IMR-90 (cell line): ENCODE results near the gene GATA3. TPM values are rescaled to one million over a fixed set of nuclear protein-coding genes. Genes with fewer than 3 reads are reported as not detected.

Source experiments
- ATAC-seq: fragments of 200-7000 bp; cut with Tn5 transposase; 2 replicates; pipeline ENCODE4 v1.9.1; 2020; ENCODE audit warnings: low read depth, mild to moderate bottlenecking, moderate library complexity
- BruUV-seq: library from RNA; stranded (reverse); fragments of 400-500 nt; replicated peaks from 2 replicates; lab custom pipeline; 2021; lab: Mats Ljungman, UMichigan
- CTCF ChIA-PET: fragments of 300-600 bp; formaldehyde crosslinking; extraction: SDS; loops from one replicate; lab custom pipeline; 2021; ENCODE audit warnings: antibody characterized with exemption; lab: Yijun Ruan, JAX
- POLR2A ChIA-PET: fragments of 300-600 bp; sonication (Branson Sonifier 250); formaldehyde crosslinking; loops from one replicate; lab custom pipeline; 2022; ENCODE audit warnings: antibody characterized with exemption; ENCODE audit not compliant: unreplicated experiment; lab: Charles Lee
- DNase-seq: peaks from one replicate; pipeline ENCODE4 v3.0.0; 2013
- H2AFZ ChIP-seq: replicated peaks from 2 replicates; pipeline ENCODE3; 2013; ENCODE audit warnings: low read length, mild to moderate bottlenecking; ENCODE audit not compliant: poor library complexity
- H2AK5ac ChIP-seq: 2 replicates; pipeline ENCODE4 v1.6.1; 2013; ENCODE audit warnings: low read depth, low read length, inconsistent platforms
- H2AK9ac ChIP-seq: replicated peaks from 2 replicates; pipeline ENCODE3; 2013; ENCODE audit warnings: mild to moderate bottlenecking, low read depth, low read length, moderate library complexity; ENCODE audit not compliant: poor library complexity
- H2BK120ac ChIP-seq: 2 replicates; pipeline ENCODE4 v1.6.1; 2013; ENCODE audit warnings: low read depth, low read length, inconsistent platforms
- H2BK15ac ChIP-seq: 3 replicates; pipeline ENCODE4 v1.6.1; 2013; ENCODE audit warnings: low read depth, low read length, inconsistent platforms
- H2BK20ac ChIP-seq: 2 replicates; pipeline ENCODE4 v1.6.1; 2013; ENCODE audit warnings: low read depth, mild to moderate bottlenecking, inconsistent platforms, low read length, moderate library complexity
- H2BK5ac ChIP-seq: 2 replicates; pipeline ENCODE4 v1.6.1; 2013; ENCODE audit warnings: mild to moderate bottlenecking, low read depth, low read length, inconsistent platforms; ENCODE audit not compliant: poor library complexity, severe bottlenecking
- H3K14ac ChIP-seq: replicated peaks from 2 replicates; pipeline ENCODE4 v1.6.1; 2013; ENCODE audit warnings: low read depth, low read length, inconsistent platforms
- H3K18ac ChIP-seq: 2 replicates; pipeline ENCODE4 v1.6.1; 2013; ENCODE audit warnings: low read depth, low read length, control low read depth
- H3K23ac ChIP-seq: 2 replicates; pipeline ENCODE4 v1.6.1; 2013; ENCODE audit warnings: low read depth, low read length, inconsistent platforms
- H3K27ac ChIP-seq: 2 replicates; pipeline ENCODE4 v1.5.1; 2013; ENCODE audit warnings: mild to moderate bottlenecking, control low read depth, low read length; ENCODE audit not compliant: insufficient read depth
- H3K27me3 ChIP-seq: 2 replicates; pipeline ENCODE4 v1.6.1; 2013; ENCODE audit warnings: low read length; ENCODE audit not compliant: control insufficient read depth, insufficient read depth
- H3K36me3 ChIP-seq: 2 replicates; pipeline ENCODE4 v1.6.1; 2013; ENCODE audit warnings: low read length, mixed read lengths; ENCODE audit not compliant: control insufficient read depth, insufficient read depth
- H3K4ac ChIP-seq: 2 replicates; pipeline ENCODE4 v1.6.1; 2013; ENCODE audit warnings: low read depth, low read length, inconsistent platforms
- H3K4me1 ChIP-seq: 2 replicates; pipeline ENCODE4 v1.6.1; 2013; ENCODE audit warnings: low read length, mixed read lengths; ENCODE audit not compliant: control insufficient read depth, insufficient read depth
- H3K4me2 ChIP-seq: 2 replicates; pipeline ENCODE4 v1.6.1; 2013; ENCODE audit warnings: low read depth, mild to moderate bottlenecking, control low read depth, low read length, moderate library complexity
- H3K4me3 ChIP-seq: 2 replicates; pipeline ENCODE4 v1.5.1; 2013; ENCODE audit warnings: low read depth, mild to moderate bottlenecking, control low read depth, low read length, moderate library complexity; ENCODE audit not compliant: insufficient read depth
- H3K56ac ChIP-seq: 2 replicates; pipeline ENCODE4 v1.6.1; 2013; ENCODE audit warnings: low read length, inconsistent platforms; ENCODE audit not compliant: insufficient read depth; ENCODE audit errors: extremely low read depth
- H3K79me1 ChIP-seq, 2 experiments: 2 replicates each; pipeline ENCODE4 v1.6.1; 2013; ENCODE audit warnings: low read length in 2 of 2, inconsistent platforms in 1 of 2, low read depth in 1 of 2
- H3K9ac ChIP-seq: 2 replicates; pipeline ENCODE4 v1.6.1; 2013; ENCODE audit warnings: low read depth, low read length, control low read depth
- H3K9me1 ChIP-seq: 2 replicates; pipeline ENCODE4 v1.6.1; 2013; ENCODE audit warnings: low read length, inconsistent platforms; ENCODE audit not compliant: insufficient read depth
- H3K9me3 ChIP-seq: 2 replicates; pipeline ENCODE4 v1.6.1; 2013; ENCODE audit warnings: low read length; ENCODE audit not compliant: control insufficient read depth, insufficient read depth
- H4K20me1 ChIP-seq: 2 replicates; pipeline ENCODE4 v1.6.1; 2013; ENCODE audit warnings: low read length, inconsistent platforms; ENCODE audit not compliant: insufficient read depth
- H4K5ac ChIP-seq: 2 replicates; pipeline ENCODE4 v1.6.1; 2013; ENCODE audit warnings: mild to moderate bottlenecking, low read depth, low read length, control low read depth
- H4K8ac ChIP-seq, 2 experiments: 2 replicates each; pipeline ENCODE4 v1.6.1; 2013; ENCODE audit warnings: low read depth in 2 of 2, low read length in 2 of 2, control low read depth in 1 of 2, inconsistent platforms in 1 of 2
- H4K91ac ChIP-seq: 2 replicates; pipeline ENCODE4 v1.6.1; 2013; ENCODE audit warnings: low read depth, low read length, inconsistent platforms; ENCODE audit not compliant: insufficient read depth
- BHLHE40 ChIP-seq: fragments of 150-350 bp; IDR thresholded peaks from 2 replicates; pipeline ENCODE4 v1.6.1; 2016; ENCODE audit warnings: mild to moderate bottlenecking, low read depth, low read length
- CEBPB ChIP-seq: IDR thresholded peaks from 2 replicates; pipeline ENCODE4 v1.6.1; 2012; ENCODE audit warnings: low read depth, low read length, improper control_type of control experiment
- CHD1 ChIP-seq: IDR thresholded peaks from 2 replicates; pipeline ENCODE4 v1.6.1; 2012; ENCODE audit warnings: low read depth, low read length, improper control_type of control experiment
- ELK1 ChIP-seq: fragments of 150-350 bp; IDR thresholded peaks from 2 replicates; pipeline ENCODE4 v1.6.1; 2016; ENCODE audit warnings: low read depth, mild to moderate bottlenecking, low read length, moderate library complexity, borderline replicate concordance
- FOS ChIP-seq: fragments of 150-350 bp; IDR thresholded peaks from 2 replicates; pipeline ENCODE4 v1.6.1; 2016; ENCODE audit warnings: low read depth, low read length
- MAFK ChIP-seq: IDR thresholded peaks from 2 replicates; pipeline ENCODE4 v1.6.1; 2012; ENCODE audit warnings: low read depth, low read length, improper control_type of control experiment
- MAZ ChIP-seq: IDR thresholded peaks from 2 replicates; pipeline ENCODE4 v1.6.1; 2012; ENCODE audit warnings: low read depth, mild to moderate bottlenecking, low read length, improper control_type of control experiment, moderate library complexity, borderline replicate concordance
- POLR2A ChIP-seq: IDR thresholded peaks from 2 replicates; pipeline ENCODE4 v1.6.1; 2012; ENCODE audit warnings: mild to moderate bottlenecking, low read depth, low read length
- RAD21 ChIP-seq: IDR thresholded peaks from 2 replicates; pipeline ENCODE4 v1.6.1; 2012; ENCODE audit warnings: low read length, improper control_type of control experiment
- RCOR1 ChIP-seq: IDR thresholded peaks from 2 replicates; pipeline ENCODE4 v1.6.1; 2012; ENCODE audit warnings: mild to moderate bottlenecking, low read length, improper control_type of control experiment; ENCODE audit not compliant: insufficient replicate concordance
- RFX5 ChIP-seq: IDR thresholded peaks from 2 replicates; pipeline ENCODE4 v1.8.0; 2012; ENCODE audit warnings: low read depth, mild to moderate bottlenecking, low read length, moderate library complexity
- SMC3 ChIP-seq: fragments of 150-350 bp; IDR thresholded peaks from 2 replicates; pipeline ENCODE4 v1.6.1; 2016; ENCODE audit warnings: low read depth, mild to moderate bottlenecking, antibody characterized with exemption, low read length, moderate library complexity
- WGBS, 2 experiments: methylation state at CpG; one replicate each; pipeline versions ENCODE4 v1.1.5 to v1.1.7; 2013; ENCODE audit warnings: missing lambda C conversion rate in 2 of 2; ENCODE audit not compliant: insufficient read length in 1 of 2; ENCODE audit errors: extremely low coverage in 2 of 2; 5-methylcytosine and 5-hydroxymethylcytosine counted together
- dilution Hi-C: fragments of 300-500 bp; cut with HindIII; formaldehyde crosslinking; loops from one replicate; pipeline ENCODE4 v1.14.3; 2018; ENCODE audit warnings: low sequenced_read_pairs; ENCODE audit not compliant: unreplicated experiment
- in situ Hi-C: fragments of 300-500 bp; cut with MboI; formaldehyde crosslinking; loops from 3 replicates; pipeline ENCODE4 v1.14.3; 2019; ENCODE audit warnings: low sequenced_read_pairs, inconsistent platforms, mixed read lengths
- intact Hi-C: fragments of 100-400 bp; cut with micrococcal nuclease; formaldehyde crosslinking; loops from 2 replicates; pipeline ENCODE4 v1.10.0; 2022
- polyA plus RNA-seq, 3 experiments: library from polyadenylated mRNA; depleted of rRNA; stranded (reverse); fragments of >200 nt; gene quantifications; 2 replicates each; pipeline ENCODE4 v1.2.3, GENCODE V29; 2012; ENCODE audit warnings: low replicate concordance in 1 of 3
- total RNA-seq: library from RNA; depleted of rRNA; stranded (reverse); fragments of >200 nt; gene quantifications from 2 replicates; pipeline ENCODE4 v1.2.3, GENCODE V29; 2012
- TF ChIP-seq, protein P1 (sequence below): conservative IDR thresholded peaks from 2 replicates; pipeline ENCODE4 v1.5.1; 2012; ENCODE audit warnings: mild to moderate bottlenecking, low read depth, low read length, improper control_type of control experiment
- TF ChIP-seq, protein P2 (sequence below): fragments of 150-350 bp; IDR thresholded peaks from 2 replicates; pipeline ENCODE4 v1.6.1; 2017; ENCODE audit warnings: mild to moderate bottlenecking, antibody characterized with exemption, low read length, low read depth

Gene GATA3
- total and polyA plus RNA-seq, 2 of the 4 experiments (the other 2 are of a cell fraction): 0.21 TPM; not detected in 1

DNA sequence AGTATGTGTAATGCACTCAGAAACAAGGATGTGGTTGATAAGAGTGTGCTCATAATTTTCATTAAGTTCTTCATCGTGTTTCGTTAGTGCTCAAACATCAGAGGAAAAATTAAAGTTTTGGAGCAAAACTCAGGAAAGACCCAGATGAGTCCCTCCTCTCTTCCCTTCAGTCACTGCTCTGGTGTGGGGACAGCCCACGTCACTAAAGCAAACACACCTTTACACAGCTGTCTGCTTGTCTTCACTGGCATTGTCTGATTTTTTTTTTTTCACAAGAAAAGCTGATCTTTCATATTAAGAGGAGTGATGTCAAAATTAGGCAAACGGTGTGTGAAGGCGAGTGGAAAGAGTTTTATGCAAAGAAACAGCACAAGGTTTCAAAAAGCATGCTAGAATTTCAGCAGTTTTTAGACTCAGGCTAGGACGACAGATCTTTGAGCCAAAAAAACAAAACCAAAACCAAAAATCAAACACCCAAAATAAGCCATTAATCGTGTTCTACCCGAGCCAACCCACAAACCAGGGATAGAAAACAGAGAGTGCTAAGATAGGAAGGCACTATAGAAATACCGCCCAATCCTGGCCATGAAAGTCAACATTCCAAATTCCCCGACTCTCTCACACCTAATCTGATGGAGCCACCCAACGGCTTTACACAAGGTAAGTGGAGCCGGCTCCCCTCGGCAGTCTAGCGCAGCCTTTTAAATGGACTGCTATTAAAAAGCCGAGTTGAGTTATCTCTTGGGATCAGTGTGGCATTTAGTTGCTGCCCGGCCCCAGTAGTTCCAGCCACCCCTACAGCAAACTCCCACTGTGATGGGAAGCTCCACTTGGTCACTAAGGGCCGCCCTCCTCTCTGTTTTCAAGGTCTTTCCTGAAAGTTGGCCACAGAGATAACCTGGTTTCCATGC is 27.9 kb upstream of the GATA3 start:
- WGBS, 2 experiments: 90% methylated on average over 2 of the region's 17 CpGs; no CpG with 5 or more reads in 1 of the 2 experiments
- no peaks in the 10 kb centered on the region for H3K9me3 ChIP-seq
- H2AK5ac ChIP-seq: no peak overlapping the region
- no peaks in the 10 kb centered on the region for H4K20me1 ChIP-seq
- no peaks in the 10 kb centered on the region for H3K9me1 ChIP-seq
- H4K5ac ChIP-seq: no peak overlapping the region
- H2BK20ac ChIP-seq: no peak overlapping the region
- H3K14ac ChIP-seq: no peak overlapping the region
- no peak overlapping the region for H3K27ac ChIP-seq
- no TSS peak for BruUV-seq
- H4K8ac ChIP-seq: no peak overlapping the region
- no peaks in the 10 kb centered on the region for H3K79me1 ChIP-seq
- no peak overlapping the region for H3K23ac ChIP-seq
- no peak overlapping the region for H2BK120ac ChIP-seq
- H3K18ac ChIP-seq: no peak overlapping the region
- in situ Hi-C loops: no loop called here
- intact Hi-C loops: no loop called here
- H3K4me3 ChIP-seq: no peak overlapping the region
- no peak overlapping the region for H2AFZ ChIP-seq
- POLR2A ChIA-PET: no interaction called here
- no peak; the same call in 1 of the 2 replicates for ATAC-seq
- H3K4me1 ChIP-seq: no peaks in the 10 kb centered on the region
- no peaks in the 10 kb centered on the region for H3K36me3 ChIP-seq
- H2AK9ac ChIP-seq: no peak overlapping the region
- no peak overlapping the region for H3K9ac ChIP-seq
- H3K4me2 ChIP-seq: no peak overlapping the region
- no peak overlapping the region for H2BK5ac ChIP-seq
- DNase-seq: no peak
- H3K4ac ChIP-seq: no peak overlapping the region
- H2BK15ac ChIP-seq: no peak overlapping the region
- dilution Hi-C loops: no loop called here
- H3K27me3 ChIP-seq: peaks cover 16% of the 10 kb centered on the region
- H4K91ac ChIP-seq: no peak overlapping the region
- no peak overlapping the region for H3K56ac ChIP-seq
- CTCF ChIA-PET: interaction anchor here (0.6 to 1.1 kb wide), 2 partner anchors 78 to 240 kb away, joined by 3 to 5 read pairs; no protein-coding TSS in a partner anchor
- TF ChIP-seq CEBPB (no peak), RAD21 (no peak), RCOR1 (no peak), BHLHE40 (no peak), SMC3 (no peak), MAFK (no peak), ELK1 (no peak), POLR2A (no peak), FOS (no peak), CHD1 (no peak), MAZ (no peak), RFX5 (no peak)
- TF ChIP-seq, protein P1, sequence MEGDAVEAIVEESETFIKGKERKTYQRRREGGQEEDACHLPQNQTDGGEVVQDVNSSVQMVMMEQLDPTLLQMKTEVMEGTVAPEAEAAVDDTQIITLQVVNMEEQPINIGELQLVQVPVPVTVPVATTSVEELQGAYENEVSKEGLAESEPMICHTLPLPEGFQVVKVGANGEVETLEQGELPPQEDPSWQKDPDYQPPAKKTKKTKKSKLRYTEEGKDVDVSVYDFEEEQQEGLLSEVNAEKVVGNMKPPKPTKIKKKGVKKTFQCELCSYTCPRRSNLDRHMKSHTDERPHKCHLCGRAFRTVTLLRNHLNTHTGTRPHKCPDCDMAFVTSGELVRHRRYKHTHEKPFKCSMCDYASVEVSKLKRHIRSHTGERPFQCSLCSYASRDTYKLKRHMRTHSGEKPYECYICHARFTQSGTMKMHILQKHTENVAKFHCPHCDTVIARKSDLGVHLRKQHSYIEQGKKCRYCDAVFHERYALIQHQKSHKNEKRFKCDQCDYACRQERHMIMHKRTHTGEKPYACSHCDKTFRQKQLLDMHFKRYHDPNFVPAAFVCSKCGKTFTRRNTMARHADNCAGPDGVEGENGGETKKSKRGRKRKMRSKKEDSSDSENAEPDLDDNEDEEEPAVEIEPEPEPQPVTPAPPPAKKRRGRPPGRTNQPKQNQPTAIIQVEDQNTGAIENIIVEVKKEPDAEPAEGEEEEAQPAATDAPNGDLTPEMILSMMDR: no peak
- TF ChIP-seq, protein P2, sequence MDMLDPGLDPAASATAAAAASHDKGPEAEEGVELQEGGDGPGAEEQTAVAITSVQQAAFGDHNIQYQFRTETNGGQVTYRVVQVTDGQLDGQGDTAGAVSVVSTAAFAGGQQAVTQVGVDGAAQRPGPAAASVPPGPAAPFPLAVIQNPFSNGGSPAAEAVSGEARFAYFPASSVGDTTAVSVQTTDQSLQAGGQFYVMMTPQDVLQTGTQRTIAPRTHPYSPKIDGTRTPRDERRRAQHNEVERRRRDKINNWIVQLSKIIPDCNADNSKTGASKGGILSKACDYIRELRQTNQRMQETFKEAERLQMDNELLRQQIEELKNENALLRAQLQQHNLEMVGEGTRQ: no peak
